Activated naive CD8-positive, alpha-beta T cell (primary cell): ENCODE results near the gene ACOT7.

ENCODE experiments used
- H3K27ac Mint-ChIP-seq: one replicate; pipeline ENCODE4 v1.8.0; 2021; ENCODE audit warnings: mixed read lengths
- H3K27me3 Mint-ChIP-seq: one replicate; pipeline ENCODE4 v1.8.0; 2021; ENCODE audit warnings: mixed read lengths
- H3K36me3 Mint-ChIP-seq: one replicate; pipeline ENCODE4 v1.8.0; 2021; ENCODE audit warnings: mixed read lengths
- H3K4me1 Mint-ChIP-seq: one replicate; pipeline ENCODE4 v1.8.0; 2021; ENCODE audit warnings: low read depth, mixed read lengths
- H3K4me3 Mint-ChIP-seq: one replicate; pipeline ENCODE4 v1.8.0; 2021; ENCODE audit warnings: mild to moderate bottlenecking, mixed read lengths
- H3K9me3 Mint-ChIP-seq: one replicate; pipeline ENCODE4 v1.8.0; 2021; ENCODE audit warnings: low read depth, mixed read lengths

The ACOT7 gene

GRCh38 chr1:6279066-6279465 is 114.5 kb downstream of the ACOT7 start:
- H3K4me1 Mint-ChIP-seq, result no peaks in the 10 kb centered on the region
- no peaks in the 10 kb centered on the region for H3K27me3 Mint-ChIP-seq
- no peak overlapping the region for H3K4me3 Mint-ChIP-seq
- H3K27ac Mint-ChIP-seq, result no peak overlapping the region
- H3K36me3 Mint-ChIP-seq, result no peaks in the 10 kb centered on the region
- no peaks in the 10 kb centered on the region for H3K9me3 Mint-ChIP-seq

- H3K36me3 Mint-ChIP-seq, result no peaks in the 10 kb centered on the region
- no peaks in the 10 kb centered on the region for H3K27me3 Mint-ChIP-seq
- H3K4me3 Mint-ChIP-seq, result no peak overlapping the region
- H3K9me3 Mint-ChIP-seq, result no peaks in the 10 kb centered on the region
- no peak overlapping the region for H3K27ac Mint-ChIP-seq
- H3K4me1 Mint-ChIP-seq, result no peaks in the 10 kb centered on the region
Measured at GRCh38 chr1:6278263-6278662, 115.3 kb downstream of the ACOT7 start.

- Mint-ChIP-seq H3K9me3 (no peaks in the 10 kb centered on the region), H3K4me1 (no peaks in the 10 kb centered on the region), H3K4me3 (no peak overlapping the region), H3K27ac (no peak overlapping the region), H3K27me3 (no peaks in the 10 kb centered on the region), H3K36me3 (no peaks in the 10 kb centered on the region)
Measured at GRCh38 chr1:6276811-6277555, 116.6 kb downstream of the ACOT7 start.

DNA sequence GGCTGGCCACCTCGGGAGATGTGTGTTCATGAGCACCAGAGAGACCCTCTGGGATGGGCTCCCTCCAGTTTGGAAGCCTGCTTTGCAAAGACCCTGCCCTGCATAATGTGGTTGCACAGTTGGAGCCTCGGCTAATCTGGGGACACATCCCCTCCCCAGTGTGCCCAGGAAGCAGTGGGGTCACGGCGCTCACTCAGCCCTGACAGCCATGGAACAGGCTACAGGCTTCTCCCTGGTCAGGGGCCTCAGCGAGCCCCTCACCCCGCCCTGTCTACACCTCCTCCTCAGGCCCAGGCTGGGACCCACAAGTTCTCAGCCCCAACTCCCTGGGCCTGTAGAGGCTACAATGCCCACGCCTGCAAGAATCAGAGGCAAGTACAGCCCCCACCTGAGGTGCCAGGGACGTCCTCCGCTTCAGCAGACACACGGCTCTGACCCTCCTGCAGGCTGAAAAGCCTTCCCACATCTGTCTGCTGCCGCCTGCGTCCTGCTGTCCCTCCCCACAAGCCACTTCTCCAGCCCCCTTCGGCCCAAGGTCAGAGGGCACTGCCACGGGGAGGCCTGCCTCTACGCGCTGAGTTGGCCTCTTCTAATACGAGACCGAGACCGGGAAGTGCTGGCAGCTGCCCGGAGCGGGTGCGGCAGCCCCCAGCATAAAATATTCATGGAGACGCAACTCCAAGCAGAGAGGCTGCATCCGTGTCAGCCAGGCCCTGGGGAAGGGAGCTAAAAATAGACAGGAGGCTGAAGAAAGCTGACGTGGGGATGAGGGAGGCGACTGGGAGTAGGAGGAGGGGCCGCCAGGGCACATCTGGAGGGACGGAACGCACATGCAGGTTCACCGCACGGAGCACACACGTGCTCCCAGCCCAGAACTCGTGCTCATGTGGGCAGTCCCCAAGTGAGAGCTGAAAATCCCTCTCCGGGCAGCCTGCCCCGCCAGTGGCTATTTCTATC is 117.5 kb downstream of the ACOT7 start:
- no peaks in the 10 kb centered on the region for H3K36me3 Mint-ChIP-seq

DNA sequence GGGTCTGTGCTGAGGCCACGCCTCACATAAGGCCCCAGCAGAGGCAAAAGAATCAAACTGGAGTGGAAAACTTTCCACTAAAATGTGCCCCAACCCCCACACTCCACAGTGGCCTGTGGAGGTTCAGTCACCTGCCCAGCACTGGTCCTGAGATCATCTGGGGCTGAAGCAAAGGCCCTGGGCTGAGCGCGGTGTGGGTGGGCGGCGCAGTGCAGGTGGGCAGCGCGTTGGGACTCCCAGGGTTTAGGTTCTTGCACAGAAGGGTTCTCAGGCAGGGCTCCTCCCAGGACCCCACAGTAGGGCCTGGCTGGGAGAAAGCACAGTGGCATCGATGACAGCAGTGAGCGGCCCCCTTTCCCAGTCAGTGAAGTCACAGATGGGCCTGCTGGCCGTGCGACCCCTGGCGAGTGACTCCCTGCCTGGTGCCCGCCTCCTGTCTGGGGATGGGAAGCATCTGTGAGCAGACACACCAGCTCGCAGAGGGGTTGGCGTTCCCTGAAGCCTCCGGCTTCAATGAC is 118.9 kb downstream of the ACOT7 start:
- no peaks in the 10 kb centered on the region for H3K36me3 Mint-ChIP-seq
- H3K4me3 Mint-ChIP-seq, result no peak overlapping the region
- H3K27ac Mint-ChIP-seq, result no peak overlapping the region

More for the DNA sequence above, 117.5 kb downstream of the ACOT7 start:
- no peaks in the 10 kb centered on the region for H3K27me3 Mint-ChIP-seq
- H3K27ac Mint-ChIP-seq, result no peak overlapping the region
- H3K9me3 Mint-ChIP-seq, result no peaks in the 10 kb centered on the region
- no peaks in the 10 kb centered on the region for H3K4me1 Mint-ChIP-seq
- no peak overlapping the region for H3K4me3 Mint-ChIP-seq

GRCh38 chr1:6274102-6274501 is 119.5 kb downstream of the ACOT7 start:
- Mint-ChIP-seq H3K27ac (no peak overlapping the region), H3K27me3 (no peaks in the 10 kb centered on the region), H3K36me3 (no peaks in the 10 kb centered on the region), H3K4me1 (no peaks in the 10 kb centered on the region), H3K4me3 (no peak overlapping the region), H3K9me3 (no peaks in the 10 kb centered on the region)

More for the DNA sequence above, 118.9 kb downstream of the ACOT7 start:
- Mint-ChIP-seq H3K4me1 (no peaks in the 10 kb centered on the region), H3K9me3 (no peaks in the 10 kb centered on the region), H3K27me3 (no peaks in the 10 kb centered on the region)

DNA sequence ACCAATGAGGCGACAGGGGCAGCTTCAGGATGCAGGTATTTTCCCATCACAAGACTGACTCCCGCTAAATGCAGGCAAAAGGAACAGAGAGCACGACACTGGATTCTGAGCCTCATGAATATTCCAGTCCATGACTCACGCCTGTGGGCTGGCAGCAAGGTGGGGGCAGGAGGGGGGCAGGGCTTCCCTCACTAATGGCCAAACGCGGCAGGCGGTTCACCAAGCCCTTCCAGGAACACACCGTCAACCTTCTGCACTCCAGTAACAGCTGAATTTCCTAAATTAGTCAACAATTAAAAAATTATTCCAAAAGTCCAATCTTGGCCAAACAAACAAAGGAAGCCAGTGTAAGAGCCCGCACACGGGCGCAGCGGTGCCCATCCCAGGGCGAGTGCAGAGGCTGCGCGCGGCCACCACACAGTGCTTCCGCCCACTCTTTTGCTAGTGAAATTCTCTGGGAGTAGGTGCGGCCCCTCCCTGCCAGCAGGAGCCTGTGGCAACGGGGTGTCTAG is 120.1 kb downstream of the ACOT7 start:
- H3K36me3 Mint-ChIP-seq, result no peaks in the 10 kb centered on the region

GRCh38 chr1:6272868-6273267 is 120.7 kb downstream of the ACOT7 start:
- no peak overlapping the region for H3K27ac Mint-ChIP-seq
- no peaks in the 10 kb centered on the region for H3K9me3 Mint-ChIP-seq
- no peaks in the 10 kb centered on the region for H3K36me3 Mint-ChIP-seq
- H3K27me3 Mint-ChIP-seq, result no peaks in the 10 kb centered on the region
- no peak overlapping the region for H3K4me3 Mint-ChIP-seq
- no peaks in the 10 kb centered on the region for H3K4me1 Mint-ChIP-seq

More for the DNA sequence above, 120.1 kb downstream of the ACOT7 start:
- Mint-ChIP-seq H3K4me3 (no peak overlapping the region), H3K27me3 (no peaks in the 10 kb centered on the region), H3K4me1 (no peaks in the 10 kb centered on the region), H3K27ac (no peak overlapping the region), H3K9me3 (no peaks in the 10 kb centered on the region)

GRCh38 chr1:6272452-6272851 is 121.1 kb downstream of the ACOT7 start:
- H3K4me3 Mint-ChIP-seq, result no peak overlapping the region
- no peak overlapping the region for H3K27ac Mint-ChIP-seq
- no peaks in the 10 kb centered on the region for H3K9me3 Mint-ChIP-seq
- no peaks in the 10 kb centered on the region for H3K36me3 Mint-ChIP-seq
- H3K27me3 Mint-ChIP-seq, result no peaks in the 10 kb centered on the region
- H3K4me1 Mint-ChIP-seq, result no peaks in the 10 kb centered on the region

- Mint-ChIP-seq H3K4me1 (no peaks in the 10 kb centered on the region), H3K4me3 (no peak overlapping the region), H3K27ac (no peak overlapping the region), H3K9me3 (no peaks in the 10 kb centered on the region), H3K27me3 (no peaks in the 10 kb centered on the region), H3K36me3 (no peaks in the 10 kb centered on the region)
Measured at GRCh38 chr1:6271554-6271953, 122.0 kb downstream of the ACOT7 start.

DNA sequence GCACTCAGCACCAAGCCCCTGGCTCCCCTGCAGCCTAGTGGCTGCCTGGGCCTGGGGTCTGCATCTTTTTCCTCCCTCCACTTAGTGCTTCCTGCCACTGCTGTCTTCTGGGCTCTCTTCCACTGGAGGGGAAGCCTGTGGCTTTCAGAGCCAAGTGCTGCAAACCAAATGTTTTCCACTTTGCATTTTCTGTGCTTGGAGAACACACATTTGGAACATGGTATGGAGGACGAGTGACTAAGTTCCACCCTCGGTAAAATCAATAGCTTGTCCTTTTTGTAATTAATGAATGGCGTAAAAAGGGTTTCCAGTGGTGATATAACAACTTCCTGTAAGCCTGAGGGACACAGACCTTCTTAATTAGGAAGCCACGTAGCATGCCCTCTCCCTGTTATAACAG is 122.6 kb downstream of the ACOT7 start:
- H3K4me3 Mint-ChIP-seq, result no peak overlapping the region
- no peaks in the 10 kb centered on the region for H3K9me3 Mint-ChIP-seq
- no peaks in the 10 kb centered on the region for H3K27me3 Mint-ChIP-seq
- no peak overlapping the region for H3K27ac Mint-ChIP-seq
- no peaks in the 10 kb centered on the region for H3K36me3 Mint-ChIP-seq
- H3K4me1 Mint-ChIP-seq, result no peaks in the 10 kb centered on the region

DNA sequence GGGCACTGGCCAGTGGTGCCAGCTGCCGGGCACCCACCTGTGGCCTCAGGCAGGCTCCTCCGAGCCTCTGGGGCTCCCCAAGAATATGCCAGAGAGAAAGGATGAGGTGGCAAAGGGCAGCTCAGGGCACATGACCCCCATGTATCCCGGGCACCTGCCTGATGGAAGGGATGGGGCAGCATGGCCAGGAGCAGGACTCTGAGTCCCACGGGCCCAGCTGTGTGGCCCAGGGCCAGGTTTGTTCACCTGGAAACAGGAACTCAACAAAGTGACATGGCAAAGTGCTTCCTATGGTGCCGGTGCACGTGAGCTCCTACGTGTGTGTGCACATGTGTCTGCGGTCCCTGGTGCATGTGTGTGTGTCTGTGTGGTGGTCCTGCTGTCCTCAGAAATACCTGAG is 123.2 kb downstream of the ACOT7 start:
- no peaks in the 10 kb centered on the region for H3K9me3 Mint-ChIP-seq
- no peak overlapping the region for H3K4me3 Mint-ChIP-seq
- H3K36me3 Mint-ChIP-seq, result no peaks in the 10 kb centered on the region
- no peaks in the 10 kb centered on the region for H3K27me3 Mint-ChIP-seq
- H3K4me1 Mint-ChIP-seq, result no peaks in the 10 kb centered on the region
- H3K27ac Mint-ChIP-seq, result no peak overlapping the region

DNA sequence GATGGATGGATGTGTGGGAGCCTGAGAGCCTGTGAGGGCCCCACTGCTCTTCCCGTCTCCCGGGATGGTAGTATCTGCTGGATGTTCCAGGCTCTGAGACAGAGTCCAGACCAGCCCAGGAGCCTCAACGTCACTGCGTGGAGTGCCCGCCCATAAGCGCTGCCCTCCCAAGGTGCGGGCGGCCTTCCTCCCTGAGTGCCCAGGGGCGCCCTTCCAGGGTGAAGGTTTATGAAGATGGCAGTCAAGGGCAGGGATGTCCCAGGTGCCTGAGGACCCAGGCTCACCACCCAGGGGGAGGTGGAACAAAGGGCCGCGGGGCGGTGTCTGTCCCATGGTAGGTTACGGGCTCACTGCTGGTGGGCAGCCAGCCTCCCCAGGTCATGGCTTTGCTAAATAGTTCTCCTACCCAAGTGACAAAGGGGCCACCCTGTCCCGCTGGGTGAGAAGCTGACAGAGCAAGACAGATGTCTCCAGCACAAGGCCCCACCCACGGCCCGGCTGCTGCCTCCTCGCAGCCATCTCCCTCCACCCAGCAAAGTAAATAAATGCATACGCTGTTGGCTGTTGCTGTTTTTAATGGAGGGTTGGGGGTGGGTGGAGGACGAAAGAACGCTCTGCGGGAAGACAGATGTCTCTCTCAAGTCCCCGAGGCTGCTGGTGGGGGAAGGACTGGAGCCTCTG is 123.7 kb downstream of the ACOT7 start:
- H3K36me3 Mint-ChIP-seq, result no peaks in the 10 kb centered on the region
- no peak overlapping the region for H3K27ac Mint-ChIP-seq
- no peaks in the 10 kb centered on the region for H3K4me1 Mint-ChIP-seq
- H3K27me3 Mint-ChIP-seq, result no peaks in the 10 kb centered on the region
- H3K4me3 Mint-ChIP-seq, result no peak overlapping the region
- H3K9me3 Mint-ChIP-seq, result no peaks in the 10 kb centered on the region

GRCh38 chr1:6269296-6269695 is 124.3 kb downstream of the ACOT7 start:
- Mint-ChIP-seq H3K27ac (no peak overlapping the region), H3K9me3 (no peaks in the 10 kb centered on the region), H3K4me1 (no peaks in the 10 kb centered on the region), H3K36me3 (no peaks in the 10 kb centered on the region), H3K27me3 (no peaks in the 10 kb centered on the region), H3K4me3 (no peak overlapping the region)
